ENCODE data around the gene ATXN1. TPM values are rescaled to one million over a fixed set of nuclear protein-coding genes. Genes with fewer than 3 reads are reported as not detected.

ATXN1 gene
- polyA plus RNA-seq, 1 of the 3 experiments (the other 2 are of a cell fraction), result 7.9 TPM

DNA sequence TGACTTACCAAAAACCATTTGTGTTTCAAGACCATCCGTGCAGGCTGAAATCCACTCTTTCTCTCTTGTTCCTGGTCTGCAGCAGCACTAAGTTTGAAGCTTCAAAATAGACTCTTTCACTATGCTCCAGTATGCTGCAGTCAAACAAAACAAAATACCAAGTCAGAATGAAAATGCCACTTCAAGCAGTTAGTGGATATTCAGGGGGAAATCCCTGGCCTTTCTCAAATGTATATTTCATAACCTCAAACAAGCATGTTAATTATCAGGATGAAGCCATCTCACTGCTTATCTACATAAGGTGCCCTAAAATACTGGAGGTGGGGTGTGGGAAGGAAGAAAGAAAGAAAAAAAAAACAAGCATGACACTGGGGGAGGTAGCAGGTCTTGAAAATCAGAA lies 103.5 kb downstream of the ATXN1 start:
- WGBS (ENCODE audit: low lambda C conversion rate), result 100% methylated on average over 1 of the region's 1 CpG

DNA sequence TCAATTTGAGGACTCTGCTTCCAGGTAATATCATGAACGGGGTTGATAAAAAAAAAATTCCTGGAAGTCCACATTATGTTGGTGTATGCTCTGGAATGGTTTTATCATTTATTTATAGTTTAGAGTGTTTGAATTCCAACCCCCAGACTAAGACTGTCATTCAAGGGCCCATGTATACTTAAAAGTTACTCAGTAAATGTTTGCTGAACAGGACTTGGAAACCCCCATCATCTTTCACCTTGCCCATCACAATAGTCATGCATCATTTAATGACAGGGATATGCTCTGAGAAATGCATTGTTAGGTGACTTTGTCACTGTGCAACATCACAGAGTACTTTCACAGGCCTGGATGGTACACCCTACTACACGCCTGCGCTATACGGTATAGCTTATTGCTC lies 104.8 kb downstream of the ATXN1 start:
- H3K4me1 ChIP-seq (ENCODE audit: control insufficient read depth in 1 of 2, insufficient read depth in 2 of 2, low read depth in 1 of 2, low read length in 1 of 2), result no peaks in the 10 kb centered on the region; a peak in 1 of 4 replicates
- POLR2A ChIA-PET, result no interaction called here
- peaks cover 9% of the 10 kb centered on the region; the same call in 1 of the 2 replicates for H3K79me2 ChIP-seq (ENCODE audit: insufficient read depth)

More for the DNA sequence above, 103.5 kb downstream of the ATXN1 start:
- no peaks in the 10 kb centered on the region for H4K20me1 ChIP-seq (ENCODE audit: insufficient read depth)
- H3K27ac ChIP-seq (ENCODE audit: low read depth in 2 of 2, low read length in 1 of 2), result no peak overlapping the region
- no peak overlapping the region for H2AFZ ChIP-seq (ENCODE audit: low read depth)
- no peak overlapping the region for H3K4me2 ChIP-seq
- peaks cover 3% of the 10 kb centered on the region for H3F3A ChIP-seq (replicated peaks; ENCODE audit: insufficient read depth)
- H3K79me2 ChIP-seq (ENCODE audit: insufficient read depth), result peaks cover 9% of the 10 kb centered on the region; the same call in 1 of the 2 replicates
- no peaks in the 10 kb centered on the region for H3K27me3 ChIP-seq (ENCODE audit: insufficient read depth)
- no peaks in the 10 kb centered on the region for H3K9me2 ChIP-seq
- no peak overlapping the region for H3K4me3 ChIP-seq (ENCODE audit: low read depth in 2 of 2, low read length in 1 of 2)
- H3K9ac ChIP-seq, result no peak overlapping the region
- H3K36me3 ChIP-seq (replicated peaks in 1 of 2; ENCODE audit: control insufficient read depth in 1 of 2, insufficient read depth in 2 of 2, low read length in 1 of 2), result peaks cover 3 to 51% of the 10 kb centered on the region in 2 experiments
- no peaks in the 10 kb centered on the region; a peak in 1 of 4 replicates for H3K4me1 ChIP-seq (ENCODE audit: control insufficient read depth in 1 of 2, insufficient read depth in 2 of 2, low read depth in 1 of 2, low read length in 1 of 2)
- DNase-seq, result no peak
- H3K9me3 ChIP-seq, result no peaks in the 10 kb centered on the region
- TF ChIP-seq JUND (IDR thresholded peaks at IDR 0.05) (no peak), GATA2 (CRISPR knock-in tag; IDR thresholded peaks at IDR 0.05) (no peak), NRF1 (IDR thresholded peaks at IDR 0.05; ENCODE audit: low read depth, low read length) (no peak), CHD2 (IDR thresholded peaks at IDR 0.05; ENCODE audit: low read length, partially characterized antibody) (no peak), NFIC (IDR thresholded peaks at IDR 0.05; ENCODE audit: borderline replicate concordance) (no peak), MXI1 (IDR thresholded peaks at IDR 0.05; ENCODE audit: low read depth, low read length) (no peak)
- CTCF ChIA-PET, result interaction anchor here (0.9 to 1.6 kb wide), 2 partner anchors 147 to 326 kb away, joined by 3 read pairs; no protein-coding TSS in a partner anchor
- POLR2A ChIA-PET, result no interaction called here

More for the DNA sequence above, 104.8 kb downstream of the ATXN1 start:
- H3K27ac ChIP-seq (ENCODE audit: low read depth in 2 of 2, low read length in 1 of 2), result no peak overlapping the region
- H3K9ac ChIP-seq, result no peak overlapping the region
- H3K4me3 ChIP-seq (ENCODE audit: low read depth in 2 of 2, low read length in 1 of 2), result no peak overlapping the region
- no peak overlapping the region for H3K4me2 ChIP-seq
- 94% methylated on average over 4 of the region's 4 CpGs for WGBS (ENCODE audit: low lambda C conversion rate)
- H3F3A ChIP-seq (replicated peaks; ENCODE audit: insufficient read depth), result peaks cover 3% of the 10 kb centered on the region
- no peaks in the 10 kb centered on the region for H3K27me3 ChIP-seq (ENCODE audit: insufficient read depth)
- no peak for TF ChIP-seq SMC3 (IDR thresholded peaks at IDR 0.05; ENCODE audit: low read depth, low read length)
- TF ChIP-seq, protein P1, sequence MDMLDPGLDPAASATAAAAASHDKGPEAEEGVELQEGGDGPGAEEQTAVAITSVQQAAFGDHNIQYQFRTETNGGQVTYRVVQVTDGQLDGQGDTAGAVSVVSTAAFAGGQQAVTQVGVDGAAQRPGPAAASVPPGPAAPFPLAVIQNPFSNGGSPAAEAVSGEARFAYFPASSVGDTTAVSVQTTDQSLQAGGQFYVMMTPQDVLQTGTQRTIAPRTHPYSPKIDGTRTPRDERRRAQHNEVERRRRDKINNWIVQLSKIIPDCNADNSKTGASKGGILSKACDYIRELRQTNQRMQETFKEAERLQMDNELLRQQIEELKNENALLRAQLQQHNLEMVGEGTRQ (IDR thresholded peaks at IDR 0.05; ENCODE audit: borderline replicate concordance, low read depth, low read length), result no peak
- TF ChIP-seq, protein P2, sequence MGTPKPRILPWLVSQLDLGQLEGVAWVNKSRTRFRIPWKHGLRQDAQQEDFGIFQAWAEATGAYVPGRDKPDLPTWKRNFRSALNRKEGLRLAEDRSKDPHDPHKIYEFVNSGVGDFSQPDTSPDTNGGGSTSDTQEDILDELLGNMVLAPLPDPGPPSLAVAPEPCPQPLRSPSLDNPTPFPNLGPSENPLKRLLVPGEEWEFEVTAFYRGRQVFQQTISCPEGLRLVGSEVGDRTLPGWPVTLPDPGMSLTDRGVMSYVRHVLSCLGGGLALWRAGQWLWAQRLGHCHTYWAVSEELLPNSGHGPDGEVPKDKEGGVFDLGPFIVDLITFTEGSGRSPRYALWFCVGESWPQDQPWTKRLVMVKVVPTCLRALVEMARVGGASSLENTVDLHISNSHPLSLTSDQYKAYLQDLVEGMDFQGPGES (IDR thresholded peaks at IDR 0.05; ENCODE audit: low read depth, low read length), result no peak
- no peak for TF ChIP-seq RXRA (IDR thresholded peaks at IDR 0.05; ENCODE audit: borderline replicate concordance, low read depth)
- TF ChIP-seq TEAD4 (IDR thresholded peaks at IDR 0.05; ENCODE audit: borderline replicate concordance, insufficient read depth), result no peak
- no peak for TF ChIP-seq RAD21 (IDR thresholded peaks at IDR 0.05; ENCODE audit: low read length)
- TF ChIP-seq FOSL2 (IDR thresholded peaks at IDR 0.05; ENCODE audit: borderline replicate concordance, low read depth), result no peak
- TF ChIP-seq, protein P3, sequence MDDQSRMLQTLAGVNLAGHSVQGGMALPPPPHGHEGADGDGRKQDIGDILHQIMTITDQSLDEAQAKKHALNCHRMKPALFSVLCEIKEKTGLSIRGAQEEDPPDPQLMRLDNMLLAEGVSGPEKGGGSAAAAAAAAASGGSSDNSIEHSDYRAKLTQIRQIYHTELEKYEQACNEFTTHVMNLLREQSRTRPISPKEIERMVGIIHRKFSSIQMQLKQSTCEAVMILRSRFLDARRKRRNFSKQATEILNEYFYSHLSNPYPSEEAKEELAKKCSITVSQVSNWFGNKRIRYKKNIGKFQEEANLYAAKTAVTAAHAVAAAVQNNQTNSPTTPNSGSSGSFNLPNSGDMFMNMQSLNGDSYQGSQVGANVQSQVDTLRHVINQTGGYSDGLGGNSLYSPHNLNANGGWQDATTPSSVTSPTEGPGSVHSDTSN (IDR thresholded peaks at IDR 0.05), result no peak
- TF ChIP-seq, protein P4, sequence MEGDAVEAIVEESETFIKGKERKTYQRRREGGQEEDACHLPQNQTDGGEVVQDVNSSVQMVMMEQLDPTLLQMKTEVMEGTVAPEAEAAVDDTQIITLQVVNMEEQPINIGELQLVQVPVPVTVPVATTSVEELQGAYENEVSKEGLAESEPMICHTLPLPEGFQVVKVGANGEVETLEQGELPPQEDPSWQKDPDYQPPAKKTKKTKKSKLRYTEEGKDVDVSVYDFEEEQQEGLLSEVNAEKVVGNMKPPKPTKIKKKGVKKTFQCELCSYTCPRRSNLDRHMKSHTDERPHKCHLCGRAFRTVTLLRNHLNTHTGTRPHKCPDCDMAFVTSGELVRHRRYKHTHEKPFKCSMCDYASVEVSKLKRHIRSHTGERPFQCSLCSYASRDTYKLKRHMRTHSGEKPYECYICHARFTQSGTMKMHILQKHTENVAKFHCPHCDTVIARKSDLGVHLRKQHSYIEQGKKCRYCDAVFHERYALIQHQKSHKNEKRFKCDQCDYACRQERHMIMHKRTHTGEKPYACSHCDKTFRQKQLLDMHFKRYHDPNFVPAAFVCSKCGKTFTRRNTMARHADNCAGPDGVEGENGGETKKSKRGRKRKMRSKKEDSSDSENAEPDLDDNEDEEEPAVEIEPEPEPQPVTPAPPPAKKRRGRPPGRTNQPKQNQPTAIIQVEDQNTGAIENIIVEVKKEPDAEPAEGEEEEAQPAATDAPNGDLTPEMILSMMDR (IDR thresholded peaks at IDR 0.05), result no peak
- TF ChIP-seq, protein P5, sequence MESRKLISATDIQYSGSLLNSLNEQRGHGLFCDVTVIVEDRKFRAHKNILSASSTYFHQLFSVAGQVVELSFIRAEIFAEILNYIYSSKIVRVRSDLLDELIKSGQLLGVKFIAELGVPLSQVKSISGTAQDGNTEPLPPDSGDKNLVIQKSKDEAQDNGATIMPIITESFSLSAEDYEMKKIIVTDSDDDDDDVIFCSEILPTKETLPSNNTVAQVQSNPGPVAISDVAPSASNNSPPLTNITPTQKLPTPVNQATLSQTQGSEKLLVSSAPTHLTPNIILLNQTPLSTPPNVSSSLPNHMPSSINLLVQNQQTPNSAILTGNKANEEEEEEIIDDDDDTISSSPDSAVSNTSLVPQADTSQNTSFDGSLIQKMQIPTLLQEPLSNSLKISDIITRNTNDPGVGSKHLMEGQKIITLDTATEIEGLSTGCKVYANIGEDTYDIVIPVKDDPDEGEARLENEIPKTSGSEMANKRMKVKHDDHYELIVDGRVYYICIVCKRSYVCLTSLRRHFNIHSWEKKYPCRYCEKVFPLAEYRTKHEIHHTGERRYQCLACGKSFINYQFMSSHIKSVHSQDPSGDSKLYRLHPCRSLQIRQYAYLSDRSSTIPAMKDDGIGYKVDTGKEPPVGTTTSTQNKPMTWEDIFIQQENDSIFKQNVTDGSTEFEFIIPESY (IDR thresholded peaks at IDR 0.05; ENCODE audit: borderline replicate concordance, low read depth), result no peak
- no peak for TF ChIP-seq RFX5 (IDR thresholded peaks at IDR 0.05; ENCODE audit: low read length)
- TF ChIP-seq EZH2phosphoT487 (IDR thresholded peaks at IDR 0.05; ENCODE audit: borderline replicate concordance, low read depth), result no peak
- TF ChIP-seq FOXM1 (IDR thresholded peaks at IDR 0.05; ENCODE audit: low read depth), result no peak
- TF ChIP-seq, protein P6, sequence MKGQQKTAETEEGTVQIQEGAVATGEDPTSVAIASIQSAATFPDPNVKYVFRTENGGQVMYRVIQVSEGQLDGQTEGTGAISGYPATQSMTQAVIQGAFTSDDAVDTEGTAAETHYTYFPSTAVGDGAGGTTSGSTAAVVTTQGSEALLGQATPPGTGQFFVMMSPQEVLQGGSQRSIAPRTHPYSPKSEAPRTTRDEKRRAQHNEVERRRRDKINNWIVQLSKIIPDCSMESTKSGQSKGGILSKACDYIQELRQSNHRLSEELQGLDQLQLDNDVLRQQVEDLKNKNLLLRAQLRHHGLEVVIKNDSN (IDR thresholded peaks at IDR 0.05; ENCODE audit: borderline replicate concordance, low read depth), result no peak
- H4K20me1 ChIP-seq (ENCODE audit: insufficient read depth), result no peaks in the 10 kb centered on the region
- no peaks in the 10 kb centered on the region for H3K9me2 ChIP-seq
- DNase-seq, result no peak
- H3K36me3 ChIP-seq (replicated peaks in 1 of 2; ENCODE audit: control insufficient read depth in 1 of 2, insufficient read depth in 2 of 2, low read length in 1 of 2), result peaks cover 3 to 44% of the 10 kb centered on the region in 2 experiments
- H3K9me3 ChIP-seq, result no peaks in the 10 kb centered on the region
- CTCF ChIA-PET, result no interaction called here
- H2AFZ ChIP-seq (ENCODE audit: low read depth), result no peak overlapping the region

All from SK-N-SH (cell line).